Activated CD4-positive, alpha-beta T cell treated with anti-CD3 and anti-CD28 coated beads for 1 hour (primary cell): ENCODE measurements around the gene SLC25A42.
A peak's percentile ranks its signal among the peaks of the same experiment; 100 is the strongest.
"Not testable (repeated sequence)": the region's sequence is repeated elsewhere in the genome, so short reads cannot be mapped to it uniquely, and the experiment has no call there.

ENCODE experiments used
- DNase-seq: peaks from one replicate; pipeline ENCODE4 v3.0.0-alpha.2; 2020

The SLC25A42 gene

DNA sequence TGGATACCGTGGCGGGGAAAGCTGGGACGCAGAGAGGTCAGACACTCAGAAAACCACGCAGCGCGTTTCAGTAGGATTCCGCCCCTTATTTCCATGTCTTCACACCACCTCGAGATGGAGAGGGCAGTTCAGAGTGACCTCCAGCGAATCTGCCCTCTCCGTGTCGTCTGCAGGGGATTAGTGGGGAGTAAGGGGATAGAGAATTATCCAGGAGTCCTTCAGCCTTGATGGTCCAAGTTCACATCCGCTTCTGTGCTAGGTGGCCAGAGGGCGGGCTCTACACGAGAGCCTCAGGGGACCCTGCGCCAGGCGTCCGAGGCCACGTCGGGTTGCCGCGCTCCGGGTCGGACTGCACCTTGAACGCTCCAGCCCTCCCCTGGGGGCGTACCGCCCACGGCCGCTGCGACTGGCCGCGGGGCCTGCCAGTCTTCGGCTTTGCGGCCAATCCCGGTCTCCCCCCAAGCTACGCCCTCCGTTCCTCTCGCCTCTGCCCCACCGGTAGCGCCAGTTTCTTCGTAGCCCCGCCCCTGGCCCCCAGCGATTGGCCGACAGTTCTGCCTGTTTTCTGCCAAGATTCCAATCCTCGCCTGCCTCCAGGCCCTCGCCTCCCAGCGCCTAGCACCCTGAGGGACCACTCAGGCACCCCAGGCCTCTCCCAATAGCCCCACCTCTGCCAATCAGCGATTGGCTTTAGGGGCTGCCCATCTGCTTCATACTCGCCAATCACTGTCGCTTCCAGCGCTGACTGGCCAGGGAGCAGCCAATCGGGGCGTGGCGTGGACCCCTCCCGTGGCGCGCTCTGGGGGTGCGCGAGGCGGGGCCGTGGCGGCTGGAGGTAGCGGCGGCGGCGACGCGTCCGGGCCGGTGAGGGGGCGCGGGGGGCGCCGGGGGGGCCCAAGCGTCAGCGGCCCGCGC lies at the start of gene SLC25A42:
Gene SLC25A42, plus strand, starts transcription at position 812 of the 915 bp plus-strand sequence. CDS start 32,131 bp downstream, outside the sequence.
- DNase-seq: peak; percentile 98

DNA sequence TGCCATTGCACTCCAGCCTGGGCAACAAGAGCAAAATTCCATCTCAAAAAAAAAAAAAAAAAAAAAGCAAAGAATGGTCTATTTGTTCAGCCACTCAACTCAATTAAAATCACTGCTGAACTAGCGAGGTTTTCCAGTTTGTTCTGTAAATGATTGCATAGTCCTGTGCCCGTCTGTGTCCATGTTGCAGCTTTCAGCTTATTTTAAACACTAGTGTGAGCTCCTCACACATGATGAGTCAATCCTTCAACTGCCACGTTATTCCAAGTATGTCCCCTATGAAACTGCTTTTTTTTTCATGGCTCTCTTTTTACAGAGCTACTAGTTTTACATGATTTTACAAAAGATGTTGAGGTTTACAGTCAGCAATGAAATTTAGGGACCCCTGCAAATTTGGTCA lies 42.7 kb upstream of the SLC25A42 start:
- DNase-seq: no peak

- DNase-seq: no peak
Measured at GRCh38 chr19:19022380-19022961, 41.3 kb upstream of the SLC25A42 start.

- not testable (repeated sequence) for DNase-seq
Measured at GRCh38 chr19:19023376-19023775, 40.4 kb upstream of the SLC25A42 start.

- no peak for DNase-seq
Measured at GRCh38 chr19:19025861-19026260, 37.9 kb upstream of the SLC25A42 start.

DNA sequence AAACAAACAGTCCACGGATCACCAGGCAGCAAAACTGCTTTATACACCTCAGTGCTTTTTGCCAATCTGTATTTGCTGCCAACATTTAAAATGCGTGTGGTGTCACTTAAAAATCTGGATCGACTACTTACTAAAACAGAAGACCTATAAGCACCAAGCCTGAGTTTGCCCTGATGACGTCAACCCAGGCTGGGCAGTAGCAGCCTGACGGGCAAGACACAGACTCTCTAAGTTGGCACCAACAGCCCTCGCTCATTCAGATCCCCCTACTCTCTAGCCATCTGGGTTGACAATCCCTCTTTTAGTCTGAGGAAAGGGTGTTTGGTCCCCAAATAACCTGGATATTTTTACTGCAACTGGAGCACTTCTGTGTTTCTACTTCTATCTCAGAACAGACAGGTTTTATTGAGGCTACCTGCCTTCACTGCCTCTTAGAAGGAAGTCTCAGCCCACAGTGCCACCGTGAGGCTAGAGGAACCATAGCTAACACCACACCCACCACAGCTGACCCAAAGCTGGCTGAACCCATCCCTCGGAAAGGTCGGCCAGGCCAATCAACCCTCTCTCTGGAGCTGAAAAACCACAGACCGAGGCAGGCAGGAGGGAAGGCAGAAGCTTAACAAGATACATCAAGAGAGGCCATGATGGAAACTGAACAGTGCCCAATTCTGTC lies 37.4 kb upstream of the SLC25A42 start:
- DNase-seq: no peak

- DNase-seq: no peak
Measured at GRCh38 chr19:19027228-19027627, 36.6 kb upstream of the SLC25A42 start.

DNA sequence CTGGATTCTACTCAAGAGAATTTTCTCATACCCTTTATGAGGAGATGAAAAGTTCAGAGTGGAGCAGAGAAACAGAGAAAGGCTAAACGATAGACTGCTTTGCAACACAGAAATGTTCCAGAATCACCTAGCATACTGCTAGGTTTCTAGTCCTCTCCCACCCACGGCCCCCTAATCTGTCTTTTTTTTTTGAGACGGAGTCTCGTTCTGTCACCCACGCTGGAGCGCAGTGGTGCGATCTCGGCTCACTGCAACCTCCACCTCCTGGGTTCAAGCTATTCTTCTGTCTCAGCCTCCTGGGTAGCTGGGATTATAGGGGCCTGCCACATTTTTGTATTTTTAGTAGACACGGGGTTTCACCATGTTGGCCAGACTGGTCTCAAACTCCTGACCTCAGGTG lies 35.3 kb upstream of the SLC25A42 start:
- no peak for DNase-seq

DNA sequence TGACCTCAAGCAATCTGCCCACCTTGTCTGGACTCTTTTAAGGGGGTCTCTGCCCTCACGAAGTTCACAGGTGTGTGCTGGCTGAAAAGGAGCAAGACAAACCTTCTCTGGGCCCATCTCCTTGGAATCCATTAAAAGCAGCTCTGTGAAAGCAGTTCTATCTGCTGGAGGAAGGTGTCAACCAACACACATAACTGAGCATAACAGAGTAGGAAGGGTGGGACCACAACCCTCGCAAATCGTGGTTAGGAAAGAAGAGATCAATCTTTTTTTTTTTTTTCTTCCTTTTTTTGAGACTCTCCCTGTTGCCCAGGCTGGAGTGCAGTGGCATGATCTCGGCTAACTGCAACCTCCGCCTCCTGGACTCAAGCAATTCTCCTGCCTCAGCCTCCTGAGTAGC lies 31.9 kb upstream of the SLC25A42 start:
- DNase-seq: no peak

GRCh38 chr19:19032420-19033175 lies 31.2 kb upstream of the SLC25A42 start:
- peak; percentile 50 for DNase-seq

DNA sequence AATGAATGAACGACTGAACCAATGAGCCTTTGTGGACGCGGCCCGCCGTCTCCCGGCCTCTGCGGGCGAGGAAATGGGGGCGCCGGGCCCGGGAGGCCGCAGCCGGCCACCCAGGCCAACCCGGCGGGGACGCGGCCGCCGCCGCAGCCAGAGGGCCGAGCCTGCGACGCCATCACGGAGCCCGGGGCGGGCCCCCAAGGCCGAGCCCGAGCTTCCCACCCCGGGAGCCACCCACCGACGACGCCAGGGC lies 30.7 kb upstream of the SLC25A42 start:
- no peak for DNase-seq

DNA sequence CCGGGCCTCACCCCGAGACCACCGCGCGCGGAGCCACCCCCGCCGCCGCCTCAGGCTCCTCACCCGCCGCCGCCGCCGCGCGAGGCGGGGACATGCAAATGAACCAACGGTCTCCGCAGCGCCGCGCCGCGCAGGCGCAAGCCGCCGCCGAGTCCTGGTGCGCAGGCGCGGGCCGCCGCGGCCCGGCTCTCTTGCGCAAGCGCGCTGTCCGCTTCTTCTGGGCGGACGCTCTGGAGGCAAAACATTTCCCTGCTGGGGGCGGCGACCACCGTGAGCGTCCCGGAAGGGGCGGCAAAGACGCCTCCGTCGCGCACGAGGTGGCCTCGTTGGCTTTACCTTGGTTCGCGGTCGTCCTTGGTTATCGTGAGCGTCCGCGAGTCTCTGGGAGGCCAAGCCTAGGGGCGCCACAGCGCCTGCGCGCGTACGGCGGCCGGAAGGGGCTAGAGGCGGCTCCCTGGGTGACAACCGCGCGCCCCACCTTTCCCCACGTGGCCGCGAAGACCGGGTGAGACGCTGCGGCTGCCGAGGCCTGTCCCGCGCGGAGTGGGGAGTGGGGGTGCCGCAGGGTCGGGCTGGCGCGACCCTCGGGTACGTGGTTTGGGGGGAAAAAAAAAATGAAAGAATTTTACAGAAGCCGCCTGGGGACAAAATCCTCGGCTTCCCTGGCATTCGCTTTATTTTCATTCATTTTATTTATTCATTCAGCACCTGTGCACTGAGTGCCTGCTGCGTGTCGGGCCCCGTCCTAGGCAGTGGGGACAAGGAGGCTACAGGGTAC lies 30.2 kb upstream of the SLC25A42 start, which contains the start of the genes ARMC6 and SUGP2:
Gene ARMC6, plus strand, starts transcription at position 178 of the 778 bp plus-strand sequence. CDS start 607 bp downstream, outside the sequence.
Gene SUGP2, minus strand, starts transcription at position 92 of the 778 bp plus-strand sequence. CDS start 2,446 bp downstream, outside the sequence.
- peak; percentile 85 for DNase-seq

GRCh38 chr19:19034204-19034624 lies 29.6 kb upstream of the SLC25A42 start:
- DNase-seq: peak; percentile 39

- DNase-seq: no peak
Measured at GRCh38 chr19:19039901-19040300, 23.9 kb upstream of the SLC25A42 start.

DNA sequence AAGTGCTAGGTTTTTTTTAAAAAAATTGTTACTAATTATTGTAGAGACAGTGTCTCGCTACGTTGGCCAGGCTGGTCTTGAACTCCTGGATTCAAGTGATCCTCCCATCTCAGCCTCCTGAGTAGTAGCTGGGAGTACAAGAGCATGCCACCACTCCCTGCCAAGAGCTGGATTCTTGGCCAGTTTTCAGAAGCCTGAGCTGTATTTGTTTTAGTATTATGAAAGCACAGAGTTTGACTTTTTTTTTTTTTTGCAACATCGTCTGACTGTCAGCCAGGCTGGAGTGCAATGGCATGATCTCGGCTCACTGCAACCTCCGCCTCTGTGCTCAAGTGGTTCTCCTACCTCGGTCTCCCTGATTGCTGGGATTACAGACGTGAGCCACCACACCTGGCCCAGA lies 23.4 kb upstream of the SLC25A42 start:
- no peak for DNase-seq

- DNase-seq: no peak
Measured at GRCh38 chr19:19042732-19043280, 21.0 kb upstream of the SLC25A42 start.

DNA sequence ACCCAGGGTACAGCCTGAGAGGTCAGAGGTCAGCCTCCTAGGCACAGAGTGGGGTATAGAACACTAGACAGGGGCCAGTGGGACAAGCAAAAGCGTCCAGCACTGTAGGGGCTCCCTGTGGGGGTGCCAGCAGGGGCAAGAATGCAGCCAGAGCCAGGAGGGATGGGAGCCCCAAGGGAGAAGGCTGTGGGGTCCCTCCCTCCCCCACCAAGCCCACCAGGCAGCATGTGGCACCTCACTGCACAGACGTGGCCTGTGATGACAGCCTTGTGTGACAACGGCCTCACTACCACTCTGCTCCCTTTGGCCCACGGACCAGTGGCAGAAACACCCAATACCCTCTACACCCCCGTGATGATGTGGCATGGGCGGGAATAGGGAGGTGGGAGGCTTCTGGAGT lies 20.3 kb upstream of the SLC25A42 start:
- no peak for DNase-seq

GRCh38 chr19:19043881-19044280 lies 19.9 kb upstream of the SLC25A42 start:
- DNase-seq: no peak

DNA sequence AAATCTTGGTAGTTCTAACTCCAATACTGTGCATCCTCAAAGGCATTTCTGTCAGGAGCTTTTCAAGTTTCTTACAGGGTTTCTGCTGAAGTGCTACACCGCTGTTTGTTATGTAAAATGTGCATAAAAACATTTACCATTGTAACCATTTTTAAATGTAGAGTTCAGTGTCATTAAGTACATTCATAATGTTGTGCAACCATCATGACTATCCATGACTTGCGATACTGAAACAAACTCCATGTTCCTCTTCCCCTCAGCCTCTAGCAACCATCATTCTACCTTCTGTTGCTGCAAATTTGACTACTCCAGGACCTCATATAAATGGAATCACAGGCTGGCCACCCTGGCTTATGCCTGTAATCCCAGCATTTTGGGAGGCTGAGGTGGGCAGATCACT lies 14.4 kb upstream of the SLC25A42 start:
- DNase-seq: no peak

DNA sequence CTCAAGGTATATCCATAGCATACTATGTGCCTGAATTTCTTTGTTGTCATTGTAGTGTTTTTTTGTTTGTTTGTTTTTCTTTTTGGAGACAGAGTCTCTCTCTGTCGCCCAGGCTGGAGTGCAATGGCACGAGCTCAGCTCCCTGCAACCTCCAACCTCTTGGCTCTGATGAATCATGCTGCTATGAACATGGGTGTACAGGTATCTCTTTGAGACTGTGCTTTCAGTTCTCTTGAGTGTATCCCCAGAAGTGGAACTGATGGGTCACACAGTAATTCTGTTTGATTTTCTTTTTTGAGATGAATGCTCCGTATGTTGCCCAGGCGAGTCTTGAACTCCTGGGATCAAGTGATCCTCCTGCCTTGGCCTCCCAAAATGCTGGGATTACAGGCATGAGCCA lies 13.7 kb upstream of the SLC25A42 start:
- DNase-seq: no peak

- no peak for DNase-seq
Measured at GRCh38 chr19:19050731-19051130, 13.1 kb upstream of the SLC25A42 start.
